GM18861 (cell line): ENCODE data around the gene PCDHA7.
"Not testable (repeated sequence)": the region's sequence is repeated elsewhere in the genome, so short reads cannot be mapped to it uniquely, and the experiment has no call there.

Experiments
- ATAC-seq: cut with Tn5 transposase; IDR thresholded peaks from one replicate; pipeline ENCODE4 v1.9.1; 2021; ENCODE audit not compliant: unreplicated experiment

PCDHA7 gene

GRCh38 chr5:140857177-140857986, 23.3 kb downstream of the PCDHA7 start:
- no peak for ATAC-seq

GRCh38 chr5:140857987-140858240, 23.8 kb downstream of the PCDHA7 start:
- no peak for ATAC-seq

GRCh38 chr5:140862441-140863295, 28.6 kb downstream of the PCDHA7 start:
- no peak for ATAC-seq

GRCh38 chr5:140868721-140869554, 34.9 kb downstream of the PCDHA7 start, which contains the start of gene PCDHA11:
Gene PCDHA11, plus strand, starts transcription at chr5:140868957. Its CDS starts 147 bp downstream, at chr5:140869104.
- ATAC-seq: no peak

- no peak for ATAC-seq
These were observed 35.5 kb downstream of the PCDHA7 start for GRCh38 chr5:140869555-140869886.

- no peak for ATAC-seq
These were observed 36.4 kb downstream of the PCDHA7 start for GRCh38 chr5:140870221-140871201.

- ATAC-seq: no peak
These were observed 41.3 kb downstream of the PCDHA7 start, which contains the start of gene PCDHA12 for GRCh38 chr5:140875085-140876065. Gene PCDHA12, plus strand, starts transcription at chr5:140875308. Its CDS starts 165 bp downstream, at chr5:140875473.

- not testable (repeated sequence) for ATAC-seq
These were observed 42.6 kb downstream of the PCDHA7 start for GRCh38 chr5:140876541-140877261.

- ATAC-seq: no peak
These were observed 43.2 kb downstream of the PCDHA7 start for GRCh38 chr5:140877262-140877581.

GRCh38 chr5:140881889-140882590, 48.0 kb downstream of the PCDHA7 start, which contains the start of gene PCDHA13:
Gene PCDHA13, plus strand, starts transcription at chr5:140882124. Its CDS starts 145 bp downstream, at chr5:140882269.
- ATAC-seq: no peak

- no peak for ATAC-seq
These were observed 48.5 kb downstream of the PCDHA7 start for GRCh38 chr5:140882591-140882899.

GRCh38 chr5:140883373-140883772, 49.3 kb downstream of the PCDHA7 start:
- no peak for ATAC-seq

- ATAC-seq: no peak
These were observed 50.0 kb downstream of the PCDHA7 start for GRCh38 chr5:140883927-140884697.
